Measurements from ENCODE around the gene FLVCR2.
"Not testable (repeated sequence)": the region's sequence is repeated elsewhere in the genome, so short reads cannot be mapped to it uniquely, and the experiment has no call there.

FLVCR2 gene

GRCh38 chr14:75690010-75690409 lies 111.6 kb downstream of the FLVCR2 start:
- Histone ChIP-seq H3K9me3 (no peaks in the 10 kb centered on the region), H3K27me3 (ENCODE audit: low read depth) (no peaks in the 10 kb centered on the region), H3K4me1 (no peaks in the 10 kb centered on the region), H3K4me3 (no peak overlapping the region), H3K36me3 (replicated peaks) (peaks cover 10% of the 10 kb centered on the region; the same call in 1 of the 2 replicates)
- in situ Hi-C loops (cut with MboI; ENCODE audit: low sequenced_read_pairs) = no loop called here
- DNase-seq (ENCODE audit: low spot score in 2 of 2) = no peak

GRCh38 chr14:75695025-75695424 lies 116.6 kb downstream of the FLVCR2 start:
- DNase-seq (ENCODE audit: low spot score in 2 of 2); H3K4me1 ChIP-seq; H3K27me3 ChIP-seq (ENCODE audit: low read depth); H3K4me3 ChIP-seq; in situ Hi-C loops (cut with MboI; ENCODE audit: low sequenced_read_pairs); H3K9me3 ChIP-seq: not testable (repeated sequence)
- peaks cover 22% of the 10 kb centered on the region; the same call in 1 of the 2 replicates for H3K36me3 ChIP-seq (replicated peaks)

GRCh38 chr14:75697386-75697785 lies 119.0 kb downstream of the FLVCR2 start:
- H3K9me3 ChIP-seq = no peaks in the 10 kb centered on the region
- peaks cover 16% of the 10 kb centered on the region; the same call in 1 of the 2 replicates for H3K36me3 ChIP-seq (replicated peaks)
- no peak overlapping the region for H3K4me3 ChIP-seq
- no peaks in the 10 kb centered on the region for H3K27me3 ChIP-seq (ENCODE audit: low read depth)
- in situ Hi-C loops (cut with MboI; ENCODE audit: low sequenced_read_pairs) = no loop called here
- no peak for DNase-seq (ENCODE audit: low spot score in 2 of 2)
- H3K4me1 ChIP-seq = no peaks in the 10 kb centered on the region
